Neural cell (in vitro differentiated cells): ENCODE measurements around the gene POTEC.
"Not testable (repeated sequence)": the region's sequence is repeated elsewhere in the genome, so short reads cannot be mapped to it uniquely, and the experiment has no call there.

ENCODE experiments used
- EZH2 ChIP-seq: fragments of 200-600, 300-800 bp; shearing (Covaris generic), sonication (generic); IDR thresholded peaks from 2 replicates; pipeline ENCODE4 v1.6.1; 2014; ENCODE audit warnings: antibody characterized with exemption, low read length, borderline replicate concordance, mild to moderate bottlenecking; ENCODE audit not compliant: insufficient read depth, poor library complexity, severe bottlenecking
- TAF1 ChIP-seq: IDR thresholded peaks from 2 replicates; pipeline ENCODE4 v1.6.1; 2012; ENCODE audit warnings: low read depth

- TF ChIP-seq EZH2, TAF1: not testable (repeated sequence)
Measured at GRCh38 chr18:14489256-14490014, 54.0 kb downstream of the POTEC start.
